IMR-90 (cell line): ENCODE results near the gene SLC29A2.

Source experiments
- CEBPB ChIP-seq: IDR thresholded peaks from 2 replicates; pipeline ENCODE4 v1.6.1; 2012; ENCODE audit warnings: low read depth, low read length, improper control_type of control experiment
- CTCF ChIP-seq: conservative IDR thresholded peaks from 2 replicates; pipeline ENCODE4 v1.5.1; 2012; ENCODE audit warnings: mild to moderate bottlenecking, low read depth, low read length, improper control_type of control experiment
- MAZ ChIP-seq: IDR thresholded peaks from 2 replicates; pipeline ENCODE4 v1.6.1; 2012; ENCODE audit warnings: low read depth, mild to moderate bottlenecking, low read length, improper control_type of control experiment, moderate library complexity, borderline replicate concordance
- POLR2A ChIP-seq: IDR thresholded peaks from 2 replicates; pipeline ENCODE4 v1.6.1; 2012; ENCODE audit warnings: mild to moderate bottlenecking, low read depth, low read length
- RAD21 ChIP-seq: IDR thresholded peaks from 2 replicates; pipeline ENCODE4 v1.6.1; 2012; ENCODE audit warnings: low read length, improper control_type of control experiment
- SMC3 ChIP-seq: fragments of 150-350 bp; IDR thresholded peaks from 2 replicates; pipeline ENCODE4 v1.6.1; 2016; ENCODE audit warnings: low read depth, mild to moderate bottlenecking, antibody characterized with exemption, low read length, moderate library complexity

- TF ChIP-seq CEBPB: no peak
- TF ChIP-seq RAD21: no peak
- TF ChIP-seq SMC3: no peak
- no peak for TF ChIP-seq CTCF
- TF ChIP-seq POLR2A: no peak
- TF ChIP-seq MAZ: no peak
These were observed 47.9 kb downstream of the SLC29A2 start for GRCh38 chr11:66323684-66324083.
